ENCODE measurements around the gene DMRTC2.

- TF ChIP-seq, protein P1, sequence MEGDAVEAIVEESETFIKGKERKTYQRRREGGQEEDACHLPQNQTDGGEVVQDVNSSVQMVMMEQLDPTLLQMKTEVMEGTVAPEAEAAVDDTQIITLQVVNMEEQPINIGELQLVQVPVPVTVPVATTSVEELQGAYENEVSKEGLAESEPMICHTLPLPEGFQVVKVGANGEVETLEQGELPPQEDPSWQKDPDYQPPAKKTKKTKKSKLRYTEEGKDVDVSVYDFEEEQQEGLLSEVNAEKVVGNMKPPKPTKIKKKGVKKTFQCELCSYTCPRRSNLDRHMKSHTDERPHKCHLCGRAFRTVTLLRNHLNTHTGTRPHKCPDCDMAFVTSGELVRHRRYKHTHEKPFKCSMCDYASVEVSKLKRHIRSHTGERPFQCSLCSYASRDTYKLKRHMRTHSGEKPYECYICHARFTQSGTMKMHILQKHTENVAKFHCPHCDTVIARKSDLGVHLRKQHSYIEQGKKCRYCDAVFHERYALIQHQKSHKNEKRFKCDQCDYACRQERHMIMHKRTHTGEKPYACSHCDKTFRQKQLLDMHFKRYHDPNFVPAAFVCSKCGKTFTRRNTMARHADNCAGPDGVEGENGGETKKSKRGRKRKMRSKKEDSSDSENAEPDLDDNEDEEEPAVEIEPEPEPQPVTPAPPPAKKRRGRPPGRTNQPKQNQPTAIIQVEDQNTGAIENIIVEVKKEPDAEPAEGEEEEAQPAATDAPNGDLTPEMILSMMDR (conservative IDR thresholded peaks at IDR 0.05): no peak
- TF ChIP-seq ZFX (IDR thresholded peaks at IDR 0.05): no peak
These were observed 49.1 kb downstream of the DMRTC2 start for GRCh38 chr19:41893899-41894298.

Measured in C4-2B (cell line).